IPS-18c (cell line): ENCODE data around the gene ESRRA.

Source experiments
- H3K4me3 ChIP-seq: 2 replicates; pipeline ENCODE4 v1.7.0; 2013; ENCODE audit warnings: low read depth, mild to moderate bottlenecking, low read length, moderate library complexity; ENCODE audit not compliant: insufficient read depth
- H3K9me3 ChIP-seq: one replicate; pipeline ENCODE4 v1.6.1; 2013; ENCODE audit warnings: mild to moderate bottlenecking, low read length, moderate library complexity; ENCODE audit not compliant: control insufficient read depth, insufficient read depth

ESRRA gene

GRCh38 chr11:64364435-64364834, 59.1 kb downstream of the ESRRA start:
- H3K9me3 ChIP-seq: no peaks in the 10 kb centered on the region
- no peak overlapping the region for H3K4me3 ChIP-seq

- Histone ChIP-seq H3K4me3 (no peak overlapping the region), H3K9me3 (no peaks in the 10 kb centered on the region)
These were observed 59.6 kb downstream of the ESRRA start for GRCh38 chr11:64364911-64365310.
